Upper lobe of left lung (tissue), 4 donors: Measurements from ENCODE around the gene ARID3B.

Source experiments
- EP300 ChIP-seq, 4 donors: sonication (generic); formaldehyde crosslinking; IDR thresholded peaks; one replicate each; pipeline ENCODE4 v1.5.1; 2017; ENCODE audit warnings: antibody characterized with exemption in 4 of 4, control low read depth in 2 of 4
- POLR2A ChIP-seq, 4 donors: fragments of 450-650 bp; IDR thresholded peaks; one replicate each; pipeline ENCODE4 v1.5.1; 2016 to 2017; ENCODE audit warnings: antibody characterized with exemption in 4 of 4, mild to moderate bottlenecking in 2 of 4
- POLR2AphosphoS5 ChIP-seq, 2 donors: sonication (generic); formaldehyde crosslinking; IDR thresholded peaks; one replicate each; pipeline ENCODE4 v1.5.1; 2017; ENCODE audit warnings: antibody characterized with exemption in 2 of 2
- TF ChIP-seq, protein P1 (sequence below), 6 experiments: fragments of 450-650 bp in 4 of 6; fragments of 200-600 bp in 2 of 6; sonication (generic) in 2 of 6; IDR thresholded peaks; one replicate each; pipeline ENCODE4 v1.5.1; 2016 to 2019; ENCODE audit warnings: antibody characterized with exemption in 6 of 6

DNA sequence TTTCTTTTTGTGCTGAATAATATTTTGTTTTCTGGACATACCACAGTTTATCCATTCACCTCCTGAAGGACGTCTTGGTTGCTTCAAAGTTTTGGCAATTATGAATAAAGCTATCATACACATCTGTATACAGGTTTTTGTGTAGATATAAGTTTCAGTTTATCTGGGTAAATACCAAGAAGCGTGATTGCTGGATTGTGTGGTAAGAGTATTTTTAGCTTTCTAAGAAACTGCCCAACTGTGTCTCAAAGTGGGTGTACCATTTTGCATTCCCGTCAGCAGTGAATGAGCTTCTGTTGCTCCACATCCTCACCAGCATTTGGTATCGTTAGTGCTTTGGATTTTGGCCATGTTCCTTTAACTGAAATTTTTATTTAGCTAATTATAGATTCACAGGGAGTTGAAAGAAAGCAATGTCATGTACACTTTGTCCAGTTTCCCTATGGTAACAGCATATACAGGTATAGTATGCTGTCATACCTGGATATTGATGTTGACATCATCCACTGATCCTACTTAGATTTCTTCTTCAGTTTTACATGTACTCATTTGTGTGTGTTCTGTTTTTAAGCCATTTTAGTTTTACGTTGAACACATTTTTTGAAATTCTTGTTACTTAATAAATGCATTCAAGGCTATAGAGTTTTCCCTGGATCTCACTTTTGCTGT lies 11.9 kb downstream of the ARID3B start:
- TF ChIP-seq POLR2A (IDR thresholded peaks at IDR 0.05) (no peak), POLR2AphosphoS5 (IDR thresholded peaks at IDR 0.05) (no peak), EP300 (IDR thresholded peaks at IDR 0.05) (no peak)
- TF ChIP-seq, protein P1, sequence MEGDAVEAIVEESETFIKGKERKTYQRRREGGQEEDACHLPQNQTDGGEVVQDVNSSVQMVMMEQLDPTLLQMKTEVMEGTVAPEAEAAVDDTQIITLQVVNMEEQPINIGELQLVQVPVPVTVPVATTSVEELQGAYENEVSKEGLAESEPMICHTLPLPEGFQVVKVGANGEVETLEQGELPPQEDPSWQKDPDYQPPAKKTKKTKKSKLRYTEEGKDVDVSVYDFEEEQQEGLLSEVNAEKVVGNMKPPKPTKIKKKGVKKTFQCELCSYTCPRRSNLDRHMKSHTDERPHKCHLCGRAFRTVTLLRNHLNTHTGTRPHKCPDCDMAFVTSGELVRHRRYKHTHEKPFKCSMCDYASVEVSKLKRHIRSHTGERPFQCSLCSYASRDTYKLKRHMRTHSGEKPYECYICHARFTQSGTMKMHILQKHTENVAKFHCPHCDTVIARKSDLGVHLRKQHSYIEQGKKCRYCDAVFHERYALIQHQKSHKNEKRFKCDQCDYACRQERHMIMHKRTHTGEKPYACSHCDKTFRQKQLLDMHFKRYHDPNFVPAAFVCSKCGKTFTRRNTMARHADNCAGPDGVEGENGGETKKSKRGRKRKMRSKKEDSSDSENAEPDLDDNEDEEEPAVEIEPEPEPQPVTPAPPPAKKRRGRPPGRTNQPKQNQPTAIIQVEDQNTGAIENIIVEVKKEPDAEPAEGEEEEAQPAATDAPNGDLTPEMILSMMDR (IDR thresholded peaks at IDR 0.05): no peak
